ENCODE results near the gene ARHGAP24. TPM values are rescaled to one million over a fixed set of nuclear protein-coding genes. Genes with fewer than 3 reads are reported as not detected.

ARHGAP24 gene
- polyA plus RNA-seq, 1 of the 3 experiments (the other 2 are of a cell fraction), result 1.4 TPM

GRCh38 chr4:85884251-85884650, 409.3 kb downstream of the ARHGAP24 start:
- Histone ChIP-seq H4K20me1 (ENCODE audit: insufficient read depth) (no peaks in the 10 kb centered on the region), H3K79me2 (ENCODE audit: insufficient read depth) (no peaks in the 10 kb centered on the region), H3F3A (replicated peaks; ENCODE audit: insufficient read depth) (no peaks in the 10 kb centered on the region), H3K9ac (no peak overlapping the region), H2AFZ (ENCODE audit: low read depth) (no peak overlapping the region), H3K4me1 (ENCODE audit: control insufficient read depth in 1 of 2, insufficient read depth in 2 of 2, low read depth in 1 of 2, low read length in 1 of 2) (no peaks in the 10 kb centered on the region), H3K4me2 (no peak overlapping the region), H3K4me3 (ENCODE audit: low read depth in 2 of 2, low read length in 1 of 2) (no peak overlapping the region), H3K9me3 (no peaks in the 10 kb centered on the region), H3K36me3 (replicated peaks in 1 of 2; ENCODE audit: control insufficient read depth in 1 of 2, insufficient read depth in 2 of 2, low read length in 1 of 2) (no peaks in the 10 kb centered on the region), H3K27me3 (ENCODE audit: insufficient read depth) (no peaks in the 10 kb centered on the region), H3K9me2 (no peaks in the 10 kb centered on the region), H3K27ac (ENCODE audit: low read depth in 2 of 2, low read length in 1 of 2) (no peak overlapping the region)
- 48% methylated on average over 2 of the region's 2 CpGs for WGBS (ENCODE audit: low lambda C conversion rate)
- ChIA-PET CTCF (interaction anchor here (1.0 kb wide), 1 partner anchor 17 kb away, joined by 3 read pairs; no protein-coding TSS in a partner anchor), POLR2A (no interaction called here)
- TF ChIP-seq YY1 (IDR thresholded peaks at IDR 0.05; ENCODE audit: low read depth), result no peak
- no peak for TF ChIP-seq TEAD4 (IDR thresholded peaks at IDR 0.05; ENCODE audit: borderline replicate concordance, insufficient read depth)
- no peak for TF ChIP-seq REST (IDR thresholded peaks at IDR 0.05; ENCODE audit: low read depth, low read length)
- TF ChIP-seq GABPA (IDR thresholded peaks at IDR 0.05; ENCODE audit: low read depth), result no peak
- no peak for TF ChIP-seq EP300 (IDR thresholded peaks at IDR 0.05; ENCODE audit: borderline replicate concordance in 1 of 2, low read depth in 1 of 2, low read length in 1 of 2)
- TF ChIP-seq ELF1 (IDR thresholded peaks at IDR 0.05), result no peak
- TF ChIP-seq POLR2AphosphoS5 (IDR thresholded peaks at IDR 0.05; ENCODE audit: low read depth, low read length), result no peak
- no peak for TF ChIP-seq RXRA (IDR thresholded peaks at IDR 0.05; ENCODE audit: borderline replicate concordance, low read depth)
- TF ChIP-seq RCOR1 (IDR thresholded peaks at IDR 0.05; ENCODE audit: low read length), result no peak
- TF ChIP-seq EZH2phosphoT487 (IDR thresholded peaks at IDR 0.05; ENCODE audit: borderline replicate concordance, low read depth), result no peak
- no peak for TF ChIP-seq TCF12 (IDR thresholded peaks at IDR 0.05)
- no peak for DNase-seq

- no peaks in the 10 kb centered on the region for H3K36me3 ChIP-seq (replicated peaks in 1 of 2; ENCODE audit: control insufficient read depth in 1 of 2, insufficient read depth in 2 of 2, low read length in 1 of 2)
- H3K27me3 ChIP-seq (ENCODE audit: insufficient read depth), result no peaks in the 10 kb centered on the region
- no peaks in the 10 kb centered on the region for H3K9me3 ChIP-seq
- H2AFZ ChIP-seq (ENCODE audit: low read depth), result no peak overlapping the region
- H3K27ac ChIP-seq (ENCODE audit: low read depth in 2 of 2, low read length in 1 of 2), result no peak overlapping the region
- WGBS (ENCODE audit: low lambda C conversion rate), result 80% methylated on average over 1 of the region's 1 CpG
- H3K4me1 ChIP-seq (ENCODE audit: control insufficient read depth in 1 of 2, insufficient read depth in 2 of 2, low read depth in 1 of 2, low read length in 1 of 2), result no peaks in the 10 kb centered on the region
- DNase-seq, result no peak
- H3K9ac ChIP-seq, result no peak overlapping the region
- H3K4me2 ChIP-seq, result no peak overlapping the region
- H4K20me1 ChIP-seq (ENCODE audit: insufficient read depth), result no peaks in the 10 kb centered on the region
- ChIA-PET POLR2A (no interaction called here), CTCF (no interaction called here)
- no peak for TF ChIP-seq FOSL2 (IDR thresholded peaks at IDR 0.05; ENCODE audit: borderline replicate concordance, low read depth)
- TF ChIP-seq CTCF (IDR thresholded peaks at IDR 0.05), result no peak
- TF ChIP-seq USF1 (IDR thresholded peaks at IDR 0.05; ENCODE audit: borderline replicate concordance, low read depth), result no peak
- TF ChIP-seq TEAD4 (IDR thresholded peaks at IDR 0.05; ENCODE audit: borderline replicate concordance, insufficient read depth), result no peak
- no peak for TF ChIP-seq GABPA (IDR thresholded peaks at IDR 0.05; ENCODE audit: low read depth)
- TF ChIP-seq NRF1 (IDR thresholded peaks at IDR 0.05; ENCODE audit: low read depth, low read length), result no peak
- no peak for TF ChIP-seq RXRA (IDR thresholded peaks at IDR 0.05; ENCODE audit: borderline replicate concordance, low read depth)
- no peak for TF ChIP-seq GATA2 (CRISPR knock-in tag; IDR thresholded peaks at IDR 0.05)
- no peak for TF ChIP-seq CHD2 (IDR thresholded peaks at IDR 0.05; ENCODE audit: low read length, partially characterized antibody)
- no peak for TF ChIP-seq YY1 (IDR thresholded peaks at IDR 0.05; ENCODE audit: low read depth)
- no peak for TF ChIP-seq IRF3 (IDR thresholded peaks at IDR 0.05; ENCODE audit: low read depth, low read length)
- H3K9me2 ChIP-seq, result no peaks in the 10 kb centered on the region
- H3K79me2 ChIP-seq (ENCODE audit: insufficient read depth), result no peaks in the 10 kb centered on the region
- no peaks in the 10 kb centered on the region for H3F3A ChIP-seq (replicated peaks; ENCODE audit: insufficient read depth)
- no peak overlapping the region for H3K4me3 ChIP-seq (ENCODE audit: low read depth in 2 of 2, low read length in 1 of 2)
Observed at GRCh38 chr4:85886665-85887064, 411.7 kb downstream of the ARHGAP24 start.

Measured in SK-N-SH (cell line).